GM12872 (cell line): Measurements from ENCODE around the gene TJP2.

Source experiments
- TF ChIP-seq, protein P1 (sequence below): IDR thresholded peaks from 3 replicates; pipeline ENCODE4 v1.5.1; 2011; ENCODE audit warnings: low read depth, mild to moderate bottlenecking, low read length, moderate library complexity; ENCODE audit not compliant: insufficient read depth

Gene TJP2

DNA sequence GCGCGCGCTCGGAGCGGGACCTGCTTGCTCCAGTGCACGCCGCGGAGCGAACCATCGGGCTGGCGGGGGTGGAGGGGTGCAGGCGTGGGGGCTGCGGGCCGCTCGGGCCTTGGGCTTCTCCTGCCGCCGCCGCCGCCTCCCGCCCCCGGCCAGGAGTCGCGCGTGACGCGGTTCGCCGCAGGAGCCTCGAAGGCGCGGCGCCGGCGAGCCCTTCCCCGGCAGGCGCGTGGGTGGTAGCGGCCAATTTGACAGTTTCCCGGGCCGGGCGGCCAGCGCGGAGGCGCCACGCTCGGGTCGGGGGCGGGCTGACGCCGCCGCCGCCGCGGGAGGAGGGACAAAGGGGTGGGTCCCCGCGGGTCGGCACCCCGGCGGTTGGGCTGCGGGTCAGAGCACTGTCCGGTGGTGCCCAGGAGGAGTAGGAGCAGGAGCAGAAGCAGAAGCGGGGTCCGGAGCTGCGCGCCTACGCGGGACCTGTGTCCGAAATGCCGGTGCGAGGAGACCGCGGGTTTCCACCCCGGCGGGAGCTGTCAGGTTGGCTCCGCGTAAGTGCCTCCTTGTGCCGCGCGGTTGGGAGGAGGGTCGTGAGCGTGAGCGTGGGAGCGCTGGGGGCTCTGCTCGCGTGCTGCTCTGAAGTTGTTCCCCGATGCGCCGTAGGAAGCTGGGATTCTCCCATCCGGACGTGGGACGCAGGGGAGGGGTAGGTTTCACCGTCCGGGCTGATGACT lies at the start of gene TJP2:
TJP2 (plus strand) TSS at position 387 of the 725 bp plus-strand sequence; CDS start at position 483, 96 bp downstream.
- TF ChIP-seq, protein P1, sequence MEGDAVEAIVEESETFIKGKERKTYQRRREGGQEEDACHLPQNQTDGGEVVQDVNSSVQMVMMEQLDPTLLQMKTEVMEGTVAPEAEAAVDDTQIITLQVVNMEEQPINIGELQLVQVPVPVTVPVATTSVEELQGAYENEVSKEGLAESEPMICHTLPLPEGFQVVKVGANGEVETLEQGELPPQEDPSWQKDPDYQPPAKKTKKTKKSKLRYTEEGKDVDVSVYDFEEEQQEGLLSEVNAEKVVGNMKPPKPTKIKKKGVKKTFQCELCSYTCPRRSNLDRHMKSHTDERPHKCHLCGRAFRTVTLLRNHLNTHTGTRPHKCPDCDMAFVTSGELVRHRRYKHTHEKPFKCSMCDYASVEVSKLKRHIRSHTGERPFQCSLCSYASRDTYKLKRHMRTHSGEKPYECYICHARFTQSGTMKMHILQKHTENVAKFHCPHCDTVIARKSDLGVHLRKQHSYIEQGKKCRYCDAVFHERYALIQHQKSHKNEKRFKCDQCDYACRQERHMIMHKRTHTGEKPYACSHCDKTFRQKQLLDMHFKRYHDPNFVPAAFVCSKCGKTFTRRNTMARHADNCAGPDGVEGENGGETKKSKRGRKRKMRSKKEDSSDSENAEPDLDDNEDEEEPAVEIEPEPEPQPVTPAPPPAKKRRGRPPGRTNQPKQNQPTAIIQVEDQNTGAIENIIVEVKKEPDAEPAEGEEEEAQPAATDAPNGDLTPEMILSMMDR = no peak

DNA sequence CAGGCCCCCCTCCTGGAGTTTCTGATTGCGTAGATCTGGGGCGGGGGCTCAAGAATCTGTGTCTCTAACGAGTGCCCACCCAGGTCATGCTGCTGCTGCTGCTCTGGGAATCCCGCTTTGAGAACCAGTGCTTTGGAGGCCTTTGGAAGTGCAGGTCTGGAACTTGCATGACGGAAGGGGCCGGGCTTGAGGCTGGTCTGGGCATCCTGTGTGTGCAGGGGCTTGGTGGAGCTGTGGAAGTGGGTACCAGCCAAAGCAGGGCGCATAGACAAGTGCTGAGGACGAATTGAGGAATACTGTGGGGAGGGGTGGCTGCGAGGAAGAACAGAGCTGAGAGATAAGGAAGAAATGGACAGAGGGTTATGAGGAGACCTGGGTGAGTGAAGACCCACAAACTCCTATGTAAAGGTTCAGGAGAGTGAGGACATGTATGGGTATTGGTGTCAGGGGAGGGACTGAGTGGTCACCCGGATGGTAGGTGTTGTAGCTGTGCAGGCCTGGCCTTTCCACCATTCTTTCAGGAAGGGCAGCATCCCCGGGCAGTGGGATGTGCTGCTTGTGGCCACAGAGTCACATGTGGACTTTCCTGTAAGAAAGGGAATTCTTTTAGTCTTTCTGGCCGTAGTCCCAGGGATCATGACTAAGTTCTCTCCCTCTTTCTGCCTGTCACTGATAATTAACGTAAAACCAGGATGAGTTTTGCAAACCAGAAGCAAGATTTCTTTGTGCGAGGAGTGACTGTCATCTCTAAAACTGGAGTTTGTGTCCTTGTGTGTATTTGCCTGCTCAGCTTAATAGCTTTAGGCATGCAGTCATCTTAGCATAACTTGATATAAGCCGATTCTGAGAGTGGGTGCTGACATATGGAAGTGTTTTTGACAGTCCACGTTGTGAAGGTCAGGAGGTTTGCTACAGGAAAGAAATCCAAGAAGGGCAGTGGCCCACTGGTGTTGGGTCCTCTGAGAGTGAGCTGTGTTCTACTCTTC lies 43.3 kb upstream of the TJP2 start:
- TF ChIP-seq, protein P1 = no peak

DNA sequence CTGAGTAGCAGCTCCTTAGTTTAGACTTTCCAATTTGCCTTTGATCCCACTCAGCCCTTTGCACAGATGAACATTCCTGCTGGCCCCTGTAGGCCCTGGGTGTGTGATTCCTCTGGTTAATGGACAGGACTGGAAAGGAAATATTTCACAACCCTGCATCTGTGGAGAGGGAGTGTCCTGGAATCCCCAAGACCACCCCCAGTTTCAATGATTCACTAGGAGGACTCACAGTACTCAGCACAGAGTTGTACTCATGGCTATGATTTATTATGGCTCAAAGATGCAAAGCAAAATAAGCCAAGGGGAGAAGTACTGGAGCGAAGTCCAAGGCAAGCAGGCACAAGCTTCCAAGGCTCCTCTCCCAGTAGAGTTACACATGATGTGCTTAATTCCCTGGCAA lies 42.4 kb upstream of the TJP2 start:
- TF ChIP-seq, protein P1 = no peak

DNA sequence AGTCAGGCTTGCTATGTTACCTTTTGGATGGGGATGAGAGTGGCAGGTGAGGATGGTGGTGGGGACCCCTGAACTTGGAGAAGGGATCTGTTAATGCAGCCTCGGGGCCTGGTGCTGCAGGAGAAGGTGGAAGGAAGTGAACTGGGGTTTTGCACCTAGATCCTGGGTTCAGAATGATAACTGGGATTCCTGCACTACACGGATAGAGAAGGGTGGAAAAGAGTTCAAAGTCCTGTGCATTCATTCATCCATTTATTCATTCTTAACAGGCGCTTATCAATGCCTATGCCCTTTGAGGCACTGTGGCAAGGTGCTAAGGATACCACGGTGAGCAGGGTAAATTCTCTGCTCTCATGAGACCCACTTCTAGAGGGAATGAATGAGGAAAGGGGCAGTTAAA lies 41.7 kb upstream of the TJP2 start:
- TF ChIP-seq, protein P1 = no peak

DNA sequence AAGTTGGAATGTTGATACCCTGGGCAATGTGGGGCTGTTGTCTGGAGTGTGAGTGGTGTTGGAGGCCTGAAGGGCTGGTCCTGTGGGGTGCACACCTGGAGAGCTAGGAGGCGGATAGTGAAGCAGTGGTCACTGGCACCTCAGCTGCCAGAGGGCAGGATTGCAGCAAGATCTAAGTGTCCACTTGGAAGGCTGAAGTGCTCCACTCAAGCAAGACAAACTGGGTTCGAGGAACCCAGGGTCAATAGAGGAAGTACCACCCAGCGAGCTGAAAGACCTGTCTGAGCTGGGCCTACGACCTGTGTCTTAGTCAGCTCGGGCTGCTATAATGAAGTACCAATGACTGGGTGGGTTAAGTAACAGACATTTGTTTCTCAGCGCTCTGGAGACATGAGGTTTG lies 39.7 kb upstream of the TJP2 start:
- TF ChIP-seq, protein P1 = no peak

DNA sequence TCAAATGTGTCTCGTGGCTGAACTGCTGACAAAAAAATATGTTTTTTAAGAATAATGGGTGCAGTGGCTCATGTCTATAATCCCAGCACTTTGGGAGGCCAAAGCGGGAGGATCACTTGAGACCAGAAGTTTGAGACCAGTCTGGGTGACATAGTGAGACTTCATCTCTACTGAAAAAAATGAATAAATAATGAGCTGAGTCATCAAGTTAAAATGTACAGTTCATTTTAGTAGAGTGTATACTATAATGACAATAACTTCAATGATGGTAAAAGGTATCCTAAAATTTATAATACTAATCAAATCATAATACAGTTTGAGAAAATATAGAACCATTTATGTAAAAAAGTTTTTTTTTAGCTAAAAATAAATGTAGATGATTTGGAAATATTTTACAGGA lies 37.9 kb upstream of the TJP2 start:
- TF ChIP-seq, protein P1 = no peak

DNA sequence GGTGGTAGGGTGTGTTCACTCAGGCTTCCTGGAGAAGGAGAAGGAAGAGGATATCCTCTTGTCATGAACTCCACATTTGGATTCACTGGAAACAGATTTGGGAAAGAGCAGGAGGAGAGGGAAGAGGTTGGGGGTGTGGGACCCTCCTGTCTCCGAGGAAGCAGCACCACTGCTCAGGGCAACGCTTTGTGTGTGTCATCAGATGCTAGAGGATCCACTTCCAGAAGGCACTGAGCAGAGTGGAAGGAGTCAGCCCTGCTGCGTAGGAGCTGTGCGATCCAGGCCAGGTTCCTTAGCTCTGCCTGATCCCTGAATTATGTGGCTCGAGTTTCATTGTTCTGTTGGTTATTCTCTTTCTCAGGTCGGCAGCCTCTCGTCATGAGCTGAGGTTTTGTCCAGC lies 37.3 kb upstream of the TJP2 start:
- TF ChIP-seq, protein P1 = no peak
